GM19099 (cell line): Measurements from ENCODE around the gene SLC26A2.

ENCODE experiments used
- POLR2A ChIP-seq: IDR thresholded peaks from 3 replicates; pipeline ENCODE4 v1.6.1; 2011; ENCODE audit warnings: low read depth; ENCODE audit not compliant: insufficient read length; ENCODE audit errors: extremely low read depth

The SLC26A2 gene

DNA sequence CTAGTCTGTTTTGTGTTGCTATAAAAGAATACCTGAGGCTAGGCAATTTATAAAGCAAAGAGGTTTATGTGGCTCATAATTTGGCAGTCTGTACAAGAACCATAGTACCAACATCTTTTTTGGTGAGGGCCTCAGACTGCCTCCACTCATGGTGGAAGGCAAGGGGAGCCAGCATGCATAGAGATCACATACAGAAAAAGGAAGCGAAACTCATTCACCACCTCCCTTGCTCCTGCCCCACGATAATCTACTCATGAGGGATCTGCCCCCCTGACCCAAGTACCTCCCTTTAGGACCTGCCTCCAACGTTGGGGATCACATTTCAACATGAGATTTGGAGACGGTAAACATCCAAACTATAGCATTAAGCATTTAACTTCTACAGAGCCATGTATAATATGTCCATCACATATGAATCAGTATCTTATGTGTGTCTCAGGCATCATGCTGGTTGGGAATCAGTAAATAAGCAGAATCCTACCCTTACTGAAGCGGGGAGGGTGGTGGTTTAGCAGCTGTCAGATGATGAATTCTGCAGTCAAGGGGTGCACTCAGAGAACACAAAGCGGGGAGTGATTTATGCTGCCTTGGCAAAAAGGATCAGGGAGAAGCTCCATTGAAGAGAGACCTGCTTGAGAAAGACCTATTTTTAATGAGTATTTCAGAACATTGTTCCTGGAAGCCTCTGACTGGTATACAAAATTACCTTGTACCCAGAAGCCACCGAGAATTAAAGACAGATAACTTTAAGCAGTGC lies 74.8 kb downstream of the SLC26A2 start:
- no peak for TF ChIP-seq POLR2A

DNA sequence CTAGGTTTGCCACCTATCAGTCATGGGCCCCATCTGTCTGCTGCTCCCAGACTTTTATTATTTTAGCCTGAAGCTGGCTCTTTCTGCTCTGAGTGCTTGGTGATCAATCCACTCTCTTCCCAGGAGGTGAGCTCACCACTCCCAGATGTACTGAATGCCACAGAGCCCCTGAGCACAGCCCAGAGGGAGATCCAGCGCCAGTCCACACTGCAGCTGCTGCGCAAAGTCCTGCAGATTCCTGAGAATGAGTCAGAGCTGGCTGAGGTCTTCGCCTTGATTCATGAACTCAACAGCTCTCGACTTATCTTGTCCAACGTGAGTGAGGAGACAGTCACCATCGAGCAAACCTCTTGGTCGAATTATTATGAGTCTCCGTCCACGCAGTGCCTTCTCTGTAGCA lies 76.0 kb downstream of the SLC26A2 start:
- TF ChIP-seq POLR2A, result no peak
